ENCODE measurements around the gene METTL17. TPM values are rescaled to one million over a fixed set of nuclear protein-coding genes. Genes with fewer than 3 reads are reported as not detected.

METTL17 gene
- total and polyA plus RNA-seq, 2 of the 8 experiments (the other 6 are each of a cell fraction or from before 2014, with no cell fraction given): 73.8 to 138 TPM

GRCh38 chr14:20997115-20997514 is 7.3 kb downstream of the METTL17 start (continued):
- TF ChIP-seq CEBPB (IDR thresholded peaks at IDR 0.05; ENCODE audit: low read depth, low read length) (no peak), CHD1 (IDR thresholded peaks at IDR 0.05; ENCODE audit: low read depth, low read length) (no peak), CTBP2 (IDR thresholded peaks at IDR 0.05; ENCODE audit: borderline replicate concordance, insufficient read depth, insufficient read length, low read length) (no peak), SIRT6 (IDR thresholded peaks at IDR 0.05; ENCODE audit: low read length) (no peak), RFX5 (IDR thresholded peaks at IDR 0.05; ENCODE audit: borderline replicate concordance, low read depth, low read length) (no peak), SP4 (IDR thresholded peaks at IDR 0.05; ENCODE audit: low read length) (no peak), TEAD4 (IDR thresholded peaks at IDR 0.05; ENCODE audit: low read depth, low read length) (no peak)
- TF ChIP-seq, protein P1, sequence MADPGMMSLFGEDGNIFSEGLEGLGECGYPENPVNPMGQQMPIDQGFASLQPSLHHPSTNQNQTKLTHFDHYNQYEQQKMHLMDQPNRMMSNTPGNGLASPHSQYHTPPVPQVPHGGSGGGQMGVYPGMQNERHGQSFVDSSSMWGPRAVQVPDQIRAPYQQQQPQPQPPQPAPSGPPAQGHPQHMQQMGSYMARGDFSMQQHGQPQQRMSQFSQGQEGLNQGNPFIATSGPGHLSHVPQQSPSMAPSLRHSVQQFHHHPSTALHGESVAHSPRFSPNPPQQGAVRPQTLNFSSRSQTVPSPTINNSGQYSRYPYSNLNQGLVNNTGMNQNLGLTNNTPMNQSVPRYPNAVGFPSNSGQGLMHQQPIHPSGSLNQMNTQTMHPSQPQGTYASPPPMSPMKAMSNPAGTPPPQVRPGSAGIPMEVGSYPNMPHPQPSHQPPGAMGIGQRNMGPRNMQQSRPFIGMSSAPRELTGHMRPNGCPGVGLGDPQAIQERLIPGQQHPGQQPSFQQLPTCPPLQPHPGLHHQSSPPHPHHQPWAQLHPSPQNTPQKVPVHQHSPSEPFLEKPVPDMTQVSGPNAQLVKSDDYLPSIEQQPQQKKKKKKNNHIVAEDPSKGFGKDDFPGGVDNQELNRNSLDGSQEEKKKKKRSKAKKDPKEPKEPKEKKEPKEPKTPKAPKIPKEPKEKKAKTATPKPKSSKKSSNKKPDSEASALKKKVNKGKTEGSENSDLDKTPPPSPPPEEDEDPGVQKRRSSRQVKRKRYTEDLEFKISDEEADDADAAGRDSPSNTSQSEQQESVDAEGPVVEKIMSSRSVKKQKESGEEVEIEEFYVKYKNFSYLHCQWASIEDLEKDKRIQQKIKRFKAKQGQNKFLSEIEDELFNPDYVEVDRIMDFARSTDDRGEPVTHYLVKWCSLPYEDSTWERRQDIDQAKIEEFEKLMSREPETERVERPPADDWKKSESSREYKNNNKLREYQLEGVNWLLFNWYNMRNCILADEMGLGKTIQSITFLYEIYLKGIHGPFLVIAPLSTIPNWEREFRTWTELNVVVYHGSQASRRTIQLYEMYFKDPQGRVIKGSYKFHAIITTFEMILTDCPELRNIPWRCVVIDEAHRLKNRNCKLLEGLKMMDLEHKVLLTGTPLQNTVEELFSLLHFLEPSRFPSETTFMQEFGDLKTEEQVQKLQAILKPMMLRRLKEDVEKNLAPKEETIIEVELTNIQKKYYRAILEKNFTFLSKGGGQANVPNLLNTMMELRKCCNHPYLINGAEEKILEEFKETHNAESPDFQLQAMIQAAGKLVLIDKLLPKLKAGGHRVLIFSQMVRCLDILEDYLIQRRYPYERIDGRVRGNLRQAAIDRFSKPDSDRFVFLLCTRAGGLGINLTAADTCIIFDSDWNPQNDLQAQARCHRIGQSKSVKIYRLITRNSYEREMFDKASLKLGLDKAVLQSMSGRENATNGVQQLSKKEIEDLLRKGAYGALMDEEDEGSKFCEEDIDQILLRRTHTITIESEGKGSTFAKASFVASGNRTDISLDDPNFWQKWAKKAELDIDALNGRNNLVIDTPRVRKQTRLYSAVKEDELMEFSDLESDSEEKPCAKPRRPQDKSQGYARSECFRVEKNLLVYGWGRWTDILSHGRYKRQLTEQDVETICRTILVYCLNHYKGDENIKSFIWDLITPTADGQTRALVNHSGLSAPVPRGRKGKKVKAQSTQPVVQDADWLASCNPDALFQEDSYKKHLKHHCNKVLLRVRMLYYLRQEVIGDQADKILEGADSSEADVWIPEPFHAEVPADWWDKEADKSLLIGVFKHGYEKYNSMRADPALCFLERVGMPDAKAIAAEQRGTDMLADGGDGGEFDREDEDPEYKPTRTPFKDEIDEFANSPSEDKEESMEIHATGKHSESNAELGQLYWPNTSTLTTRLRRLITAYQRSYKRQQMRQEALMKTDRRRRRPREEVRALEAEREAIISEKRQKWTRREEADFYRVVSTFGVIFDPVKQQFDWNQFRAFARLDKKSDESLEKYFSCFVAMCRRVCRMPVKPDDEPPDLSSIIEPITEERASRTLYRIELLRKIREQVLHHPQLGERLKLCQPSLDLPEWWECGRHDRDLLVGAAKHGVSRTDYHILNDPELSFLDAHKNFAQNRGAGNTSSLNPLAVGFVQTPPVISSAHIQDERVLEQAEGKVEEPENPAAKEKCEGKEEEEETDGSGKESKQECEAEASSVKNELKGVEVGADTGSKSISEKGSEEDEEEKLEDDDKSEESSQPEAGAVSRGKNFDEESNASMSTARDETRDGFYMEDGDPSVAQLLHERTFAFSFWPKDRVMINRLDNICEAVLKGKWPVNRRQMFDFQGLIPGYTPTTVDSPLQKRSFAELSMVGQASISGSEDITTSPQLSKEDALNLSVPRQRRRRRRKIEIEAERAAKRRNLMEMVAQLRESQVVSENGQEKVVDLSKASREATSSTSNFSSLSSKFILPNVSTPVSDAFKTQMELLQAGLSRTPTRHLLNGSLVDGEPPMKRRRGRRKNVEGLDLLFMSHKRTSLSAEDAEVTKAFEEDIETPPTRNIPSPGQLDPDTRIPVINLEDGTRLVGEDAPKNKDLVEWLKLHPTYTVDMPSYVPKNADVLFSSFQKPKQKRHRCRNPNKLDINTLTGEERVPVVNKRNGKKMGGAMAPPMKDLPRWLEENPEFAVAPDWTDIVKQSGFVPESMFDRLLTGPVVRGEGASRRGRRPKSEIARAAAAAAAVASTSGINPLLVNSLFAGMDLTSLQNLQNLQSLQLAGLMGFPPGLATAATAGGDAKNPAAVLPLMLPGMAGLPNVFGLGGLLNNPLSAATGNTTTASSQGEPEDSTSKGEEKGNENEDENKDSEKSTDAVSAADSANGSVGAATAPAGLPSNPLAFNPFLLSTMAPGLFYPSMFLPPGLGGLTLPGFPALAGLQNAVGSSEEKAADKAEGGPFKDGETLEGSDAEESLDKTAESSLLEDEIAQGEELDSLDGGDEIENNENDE (IDR thresholded peaks at IDR 0.05; ENCODE audit: insufficient replicate concordance, low read length): no peak
